Fibroblast of upper back skin (primary cell): Measurements from ENCODE around the gene TAC4.

Source experiments
- DNase-seq: peaks from one replicate; pipeline ENCODE4 v3.0.0-alpha.2; 2013

TAC4 gene

DNA sequence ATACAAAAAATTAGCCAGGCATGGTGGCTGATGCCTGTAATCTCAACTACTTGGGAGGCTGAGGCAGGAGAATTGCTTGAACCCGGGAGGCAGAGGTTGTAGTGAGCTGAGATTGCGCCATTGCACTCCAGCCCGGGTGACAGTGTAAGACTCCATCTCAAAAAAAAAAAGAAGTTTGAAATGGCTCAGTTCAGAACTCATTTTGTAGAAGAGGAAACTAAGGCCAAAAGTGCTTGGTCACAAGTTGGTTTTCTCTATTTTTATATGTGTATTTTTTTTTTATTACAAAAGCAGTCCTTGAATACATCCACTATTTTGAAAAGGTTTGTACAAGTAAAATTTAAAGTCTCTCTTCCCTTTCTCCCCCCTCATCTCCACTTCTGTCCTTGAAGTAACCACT is 5.5 kb downstream of the TAC4 start:
- no peak for DNase-seq

DNA sequence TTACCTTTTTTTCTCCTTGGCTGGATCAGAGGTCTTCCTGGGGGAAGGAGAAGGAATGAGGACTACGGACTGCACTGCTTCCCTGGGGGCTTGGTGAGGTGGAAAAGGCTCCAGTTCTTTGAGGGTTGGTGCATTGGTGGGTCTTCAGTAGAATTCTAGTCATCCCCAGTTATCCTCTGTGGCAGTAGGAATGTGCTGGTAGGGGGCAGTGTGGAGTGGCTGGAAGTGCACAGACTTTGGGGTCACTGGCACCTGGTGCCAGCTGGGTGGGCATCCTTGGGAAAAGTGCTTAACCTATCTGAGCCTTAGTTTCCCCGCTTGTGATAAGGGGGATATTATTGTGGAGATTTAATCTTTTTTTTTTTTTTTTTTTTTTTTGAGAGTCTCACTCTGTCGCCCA is 6.3 kb downstream of the TAC4 start:
- DNase-seq: no peak

DNA sequence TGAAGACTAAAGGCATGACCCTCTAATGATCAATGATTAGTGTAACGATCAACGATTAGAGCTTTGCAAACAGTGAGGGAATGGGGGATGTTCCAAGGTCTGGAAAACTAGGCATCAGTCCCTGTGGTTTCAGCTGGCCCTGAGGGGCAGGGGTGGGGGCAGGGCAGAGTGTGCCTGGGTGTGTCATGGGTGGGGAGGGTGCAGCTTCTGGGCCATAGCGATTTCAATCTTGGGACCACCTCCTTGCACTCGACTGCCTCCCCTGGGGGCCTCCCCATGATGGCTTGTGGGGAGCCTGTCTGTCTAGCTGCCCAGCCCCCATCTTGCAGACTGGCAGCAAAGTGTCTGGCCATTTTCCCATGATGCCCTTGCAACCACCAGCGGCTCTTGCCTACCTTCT is 8.4 kb downstream of the TAC4 start:
- no peak for DNase-seq

DNA sequence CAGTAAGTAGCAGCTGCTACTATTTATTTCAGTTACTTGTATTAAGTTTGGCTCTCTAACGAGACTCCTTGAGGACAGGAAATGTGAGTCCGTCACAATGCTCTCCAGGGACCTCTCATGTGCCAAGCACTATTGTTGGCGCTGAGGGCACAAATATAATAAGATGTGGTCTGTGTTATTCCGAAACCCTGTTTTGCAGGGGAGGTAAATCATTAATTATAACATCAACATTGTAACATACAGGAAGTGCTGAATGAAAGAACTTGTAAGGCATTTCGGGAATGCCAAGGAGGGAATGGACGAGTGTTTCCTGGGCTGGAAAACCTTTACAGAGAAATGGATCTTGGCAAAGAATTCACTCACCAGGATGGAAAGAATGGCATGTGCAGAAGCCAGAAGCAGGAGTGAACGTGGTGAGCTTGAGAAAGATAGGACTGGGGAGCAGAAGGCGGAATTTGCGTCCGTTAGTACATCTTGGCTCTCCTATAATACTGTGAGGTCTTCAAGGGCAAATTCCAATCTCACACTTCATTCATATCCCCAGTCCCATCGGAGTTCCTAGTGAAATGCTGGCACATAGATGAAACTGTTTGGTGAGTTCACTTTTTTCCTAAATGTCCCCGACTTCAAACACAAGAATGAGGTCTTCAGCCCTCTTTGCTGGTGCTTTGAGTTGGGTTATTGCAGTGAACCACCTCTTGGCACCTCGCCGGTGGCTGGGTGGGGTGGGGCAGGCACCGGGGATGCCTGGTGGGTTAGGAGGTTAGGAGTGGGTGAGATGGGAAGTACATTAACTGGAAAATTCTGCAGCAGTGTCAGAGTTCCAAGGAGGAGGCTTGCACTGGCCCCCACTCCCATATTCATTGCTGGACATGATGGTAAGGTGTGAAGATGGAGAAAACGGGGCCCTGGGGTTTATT is 11.5 kb downstream of the TAC4 start:
- peak; percentile 82 for DNase-seq

DNA sequence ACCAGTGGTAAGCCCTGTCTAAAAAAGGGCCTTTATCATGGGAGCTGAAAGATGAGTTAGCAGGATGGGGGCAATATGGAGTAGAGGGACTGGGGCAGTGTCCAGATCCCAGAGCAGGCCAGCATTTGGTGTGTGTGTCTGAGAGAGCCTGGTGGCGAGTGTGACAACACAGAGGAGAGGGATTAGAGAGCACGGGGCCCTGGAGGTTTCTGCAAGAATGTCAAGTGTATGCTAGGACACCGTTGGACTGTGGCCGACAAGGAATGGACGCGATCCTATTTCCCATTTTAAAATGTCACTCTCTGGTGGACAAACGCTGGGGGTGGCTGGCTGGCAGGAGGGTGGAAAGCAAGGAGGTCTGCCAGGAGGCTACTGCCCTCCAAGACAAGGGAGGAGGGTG is 12.4 kb downstream of the TAC4 start:
- no peak for DNase-seq

DNA sequence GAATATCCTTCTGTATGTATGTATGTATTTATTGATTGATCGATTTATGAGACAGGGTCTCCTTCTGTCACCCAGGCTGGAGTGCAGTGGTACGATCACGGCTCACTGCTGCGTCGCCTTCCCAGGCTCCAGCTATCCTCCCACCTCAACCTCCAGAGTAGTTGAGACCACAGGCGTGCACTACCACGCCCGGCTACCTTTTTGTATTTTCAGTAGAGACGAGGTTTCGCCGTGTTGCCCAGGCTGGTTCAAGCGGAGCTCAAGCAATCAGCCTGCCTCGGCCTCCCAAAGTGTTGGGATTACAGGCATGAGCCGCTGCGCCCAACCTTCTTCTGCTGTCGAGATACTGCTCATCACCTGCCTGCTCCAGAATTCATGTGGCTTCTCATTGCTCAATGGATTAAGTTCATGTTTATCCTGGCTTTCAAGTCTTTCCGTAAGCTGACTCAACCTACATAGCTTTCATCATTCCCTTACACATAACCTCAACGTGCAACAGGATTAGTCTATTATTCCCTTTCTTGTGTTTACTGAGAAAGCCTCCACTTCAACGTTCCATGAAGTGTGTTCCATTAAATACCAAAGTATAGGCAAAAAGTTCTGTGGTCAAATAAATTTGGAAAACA is 13.6 kb downstream of the TAC4 start:
- peak; percentile 20 for DNase-seq

DNA sequence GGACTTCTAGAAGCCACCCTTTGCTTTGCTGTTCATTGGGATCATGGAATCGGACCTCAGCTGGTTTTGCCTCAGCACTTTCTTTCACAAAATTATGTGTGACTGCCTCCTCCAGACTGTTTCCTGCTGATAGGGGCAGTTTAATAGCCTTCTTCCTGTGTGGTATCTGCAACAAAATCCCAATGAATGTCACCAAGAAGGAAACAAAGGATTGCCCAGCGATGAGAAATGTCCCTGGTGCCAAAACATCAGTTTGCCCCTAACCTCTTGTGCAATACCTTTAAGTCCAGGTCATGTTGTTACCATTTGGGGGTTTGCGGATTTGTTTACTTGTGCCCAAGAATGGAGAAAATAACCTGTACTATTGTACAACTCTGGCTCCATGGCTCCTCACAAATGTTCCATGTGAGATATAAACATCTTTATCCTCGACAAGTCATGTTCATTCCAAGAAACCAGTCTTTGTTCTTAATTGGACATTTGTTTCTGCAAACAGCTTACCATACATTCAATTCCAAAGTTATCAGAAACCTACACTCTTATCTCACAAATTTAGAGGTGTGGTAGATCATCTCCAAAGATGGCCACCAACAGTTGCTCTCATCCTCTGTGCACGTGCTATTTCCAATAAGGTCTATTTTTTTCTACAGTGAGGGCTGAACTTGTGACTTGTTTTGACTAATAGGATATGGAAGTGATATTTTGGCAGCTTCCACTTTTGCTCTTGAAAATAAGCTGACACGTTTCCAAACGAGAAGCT is 14.8 kb downstream of the TAC4 start:
- no peak for DNase-seq

DNA sequence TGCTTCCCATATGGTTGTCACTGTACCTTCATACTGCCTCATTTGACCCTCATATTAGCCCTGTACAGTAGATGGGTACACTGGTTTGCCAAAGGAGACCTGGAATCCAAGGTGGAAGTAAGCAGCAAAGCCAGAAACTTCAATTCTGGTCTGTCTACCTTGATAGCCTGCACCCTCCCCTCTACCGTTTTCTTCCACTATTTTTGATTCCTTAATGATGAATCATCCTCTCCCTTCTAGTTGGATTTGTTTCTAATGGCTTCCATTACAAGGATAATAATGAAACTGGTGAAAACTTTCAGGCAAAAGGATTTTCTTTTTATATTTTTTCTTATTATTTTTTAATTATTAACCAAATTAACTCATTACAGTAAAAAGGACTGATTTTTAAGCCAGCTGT is 17.3 kb downstream of the TAC4 start:
- peak; percentile 41 for DNase-seq

DNA sequence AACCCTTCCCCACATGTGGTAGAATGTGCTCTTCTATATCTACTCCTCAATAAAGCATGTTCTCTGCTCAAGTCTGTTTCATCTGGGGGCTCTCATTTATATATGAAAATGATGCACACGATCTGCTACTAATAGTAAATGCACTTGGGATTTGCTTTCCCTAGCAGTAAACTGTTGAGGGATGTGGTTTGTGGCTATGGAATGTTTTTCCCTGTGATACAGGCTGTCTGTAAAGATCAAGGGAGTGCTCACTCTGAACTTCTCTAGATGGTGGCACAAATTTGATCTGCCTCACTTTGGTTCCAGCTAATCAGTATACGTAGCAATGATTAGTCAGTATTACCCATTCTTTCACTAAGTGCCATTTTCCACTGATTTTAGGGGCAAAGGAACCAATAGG is 18.8 kb downstream of the TAC4 start:
- DNase-seq: peak; percentile 20

DNA sequence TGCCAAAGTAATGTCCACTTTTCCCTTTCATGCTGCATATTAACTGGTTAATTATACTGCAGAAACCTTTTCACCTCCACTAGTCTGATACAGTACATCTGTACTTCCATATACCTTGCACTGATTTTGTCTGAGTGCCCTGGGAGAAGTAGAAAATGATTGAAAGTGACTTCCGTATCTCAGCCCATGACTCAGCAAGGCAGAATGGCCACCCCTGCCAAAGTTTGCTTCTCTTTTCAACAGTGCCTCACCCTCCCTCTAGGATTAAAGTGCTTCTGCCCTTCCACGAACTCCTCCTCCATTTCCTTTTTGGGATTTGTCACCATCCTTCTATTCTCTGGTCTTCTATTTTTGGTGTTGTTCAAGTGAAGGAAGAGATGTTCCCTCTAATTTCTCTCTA is 19.5 kb downstream of the TAC4 start:
- DNase-seq: peak; percentile 46

DNA sequence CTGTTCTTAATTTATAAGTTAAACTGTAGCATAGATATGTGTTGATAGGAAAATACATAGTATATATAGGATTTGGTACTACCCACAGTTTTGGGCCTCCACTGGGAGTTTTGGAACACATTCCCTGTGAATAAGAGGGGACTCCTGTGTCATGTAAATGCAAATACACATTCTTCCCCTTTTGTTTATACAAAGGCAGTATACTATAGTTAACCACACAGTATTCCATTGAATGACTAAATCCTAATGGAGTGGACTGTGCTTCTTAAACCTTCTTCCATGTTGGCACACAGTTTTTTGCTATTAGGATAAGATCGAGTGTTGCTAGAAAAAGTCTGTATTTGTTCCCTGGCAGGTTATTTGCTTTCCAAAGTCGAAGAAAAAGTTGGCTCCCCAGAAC is 22.2 kb downstream of the TAC4 start:
- DNase-seq: no peak

DNA sequence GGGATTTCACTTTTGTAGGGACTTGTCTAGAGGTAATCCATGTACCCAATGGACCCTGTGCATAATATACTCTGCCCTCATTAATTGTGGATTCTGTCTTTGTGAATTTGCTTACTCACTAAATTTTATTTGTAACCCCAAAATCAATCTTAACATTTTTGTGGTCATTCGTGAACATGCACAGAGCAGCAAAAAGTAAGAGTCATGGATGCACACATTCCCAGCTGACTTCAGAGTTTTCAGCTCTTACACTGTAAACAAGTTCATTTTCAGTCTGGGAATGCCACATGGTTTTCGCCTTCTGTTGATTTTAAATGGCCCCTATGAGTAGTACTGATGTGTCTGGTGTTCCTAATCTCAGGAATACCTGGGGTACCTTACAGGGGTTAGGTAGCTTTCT is 24.3 kb downstream of the TAC4 start:
- peak; percentile 34 for DNase-seq

DNA sequence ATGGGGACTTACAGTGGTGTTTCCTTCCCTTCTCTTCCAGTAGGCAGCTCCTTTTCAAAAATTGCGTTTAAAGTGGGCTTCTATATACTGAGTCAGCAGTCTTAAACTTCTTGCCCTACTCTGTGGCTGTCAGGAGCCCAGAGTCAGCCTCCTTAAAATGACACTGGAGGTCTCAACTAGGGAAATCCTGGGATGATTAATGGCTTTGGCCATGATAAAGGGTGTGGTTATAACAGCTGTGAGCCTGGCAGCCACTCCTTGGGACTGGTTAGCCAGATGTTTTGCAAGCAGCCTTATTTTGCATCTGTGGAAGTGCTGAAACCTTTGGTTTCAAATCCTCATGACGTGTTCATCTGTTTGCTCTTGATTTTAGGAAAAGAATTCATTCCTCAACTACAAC is 25.0 kb downstream of the TAC4 start:
- peak; percentile 43 for DNase-seq

DNA sequence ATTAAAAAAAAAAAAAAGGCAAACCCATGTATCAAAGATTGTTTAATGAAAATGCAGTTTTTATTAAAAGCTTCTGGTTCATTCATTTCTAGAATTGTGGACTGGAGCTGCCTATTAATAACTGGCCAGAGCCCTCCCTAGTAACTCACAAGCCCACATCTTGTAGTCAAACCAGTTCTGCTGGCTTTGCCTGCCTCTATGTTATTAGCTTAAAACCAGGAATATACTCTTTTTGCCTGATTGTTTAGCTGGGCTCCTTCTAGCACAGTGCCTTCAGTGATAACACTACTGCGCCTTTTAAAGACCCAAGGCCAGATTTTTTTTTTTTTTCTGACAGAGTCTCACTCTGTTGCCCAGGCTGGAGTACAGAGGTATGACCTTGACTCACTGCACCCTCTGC is 26.0 kb downstream of the TAC4 start:
- DNase-seq: no peak

DNA sequence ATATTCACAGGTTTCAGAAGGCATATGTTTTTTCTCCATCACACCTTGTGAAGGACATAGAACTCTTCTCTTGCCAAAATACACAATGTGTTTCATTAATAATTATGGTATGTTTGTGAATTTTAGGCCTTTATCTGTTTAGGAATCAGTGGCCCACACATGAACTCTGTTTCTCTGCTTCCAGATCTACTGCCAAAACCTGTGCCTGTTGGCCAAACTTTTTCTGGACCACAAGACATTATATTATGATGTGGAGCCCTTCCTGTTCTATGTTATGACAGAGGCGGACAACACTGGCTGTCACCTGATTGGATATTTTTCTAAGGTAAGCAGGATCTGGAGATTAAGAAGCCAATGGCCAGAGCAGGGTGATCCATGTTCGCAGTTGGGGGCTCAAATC is 26.4 kb downstream of the TAC4 start:
- no peak for DNase-seq

DNA sequence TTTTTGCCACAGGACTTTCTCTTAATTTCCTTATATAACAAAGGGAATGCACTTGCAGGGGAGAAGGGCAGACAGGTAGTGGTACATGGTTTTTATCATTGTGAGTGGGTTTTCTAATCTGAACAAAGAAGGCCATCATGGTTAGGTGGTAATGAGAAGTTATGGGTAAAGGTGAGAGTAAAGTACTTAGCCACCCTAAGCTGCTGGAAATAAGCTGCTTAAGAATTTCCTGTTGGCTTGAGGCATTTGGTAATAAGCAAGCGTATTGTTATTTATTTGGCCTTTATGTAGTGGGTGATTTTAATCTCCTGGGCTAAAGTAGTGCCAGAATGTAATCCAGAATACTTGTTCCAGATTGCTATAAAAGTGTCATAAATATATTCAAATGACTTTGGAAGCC is 27.1 kb downstream of the TAC4 start:
- DNase-seq: no peak

DNA sequence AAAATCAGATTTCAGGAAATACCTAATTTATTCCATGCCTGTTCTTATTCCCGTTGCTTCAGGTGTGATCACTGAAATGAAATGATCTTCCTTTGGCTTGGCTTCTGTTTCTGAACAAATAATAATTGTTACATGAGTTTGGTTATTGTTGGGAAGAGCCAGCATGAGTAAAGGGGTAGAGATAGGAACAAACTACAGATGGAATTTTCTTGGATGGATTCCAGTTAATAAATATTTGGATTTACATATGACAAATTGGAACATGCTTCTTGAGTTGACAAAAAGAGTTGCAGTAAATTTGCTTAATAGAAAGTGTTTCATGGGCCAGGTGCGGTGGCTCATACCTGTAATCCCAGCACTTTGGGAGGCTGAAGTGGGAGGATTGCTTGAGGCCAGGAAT is 28.2 kb downstream of the TAC4 start:
- no peak for DNase-seq

DNA sequence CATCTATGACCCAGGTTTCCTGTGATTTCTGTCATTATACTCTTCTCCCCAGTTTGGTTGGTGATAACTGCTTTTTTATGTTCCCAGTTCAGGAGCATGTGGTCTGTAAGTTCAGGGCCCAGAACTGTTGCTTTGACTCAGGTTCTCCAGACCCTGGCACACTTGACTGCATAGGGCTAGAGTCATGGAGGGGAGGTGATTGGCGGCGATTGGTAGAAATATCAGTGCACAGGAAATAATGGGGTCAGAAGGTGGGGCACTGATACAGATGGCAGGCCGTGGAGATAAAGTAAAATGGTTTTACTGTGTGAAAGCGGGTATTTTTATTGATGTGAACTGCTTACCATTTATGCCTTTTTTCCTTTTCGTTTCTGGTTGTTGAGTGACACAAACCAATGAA is 28.7 kb downstream of the TAC4 start:
- DNase-seq: no peak

DNA sequence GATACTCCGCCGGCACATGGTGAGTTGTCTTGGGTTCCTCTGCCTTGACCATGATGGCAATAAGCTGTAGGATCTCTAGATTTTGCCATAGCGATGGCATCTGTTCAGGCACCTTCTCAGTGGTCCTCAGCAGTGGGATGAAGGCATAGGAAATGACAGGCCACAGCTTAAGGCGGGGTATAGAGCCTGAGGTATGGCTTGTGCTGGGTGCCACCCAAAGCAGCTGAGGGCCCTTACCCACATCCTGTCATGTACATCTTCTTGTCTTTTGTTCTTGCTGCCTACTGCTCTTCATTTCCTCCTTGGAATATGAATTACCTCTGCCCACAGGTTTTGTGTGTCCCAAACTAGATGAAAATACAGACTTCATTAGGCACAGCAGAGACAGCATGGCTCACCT is 29.9 kb downstream of the TAC4 start:
- DNase-seq: no peak

DNA sequence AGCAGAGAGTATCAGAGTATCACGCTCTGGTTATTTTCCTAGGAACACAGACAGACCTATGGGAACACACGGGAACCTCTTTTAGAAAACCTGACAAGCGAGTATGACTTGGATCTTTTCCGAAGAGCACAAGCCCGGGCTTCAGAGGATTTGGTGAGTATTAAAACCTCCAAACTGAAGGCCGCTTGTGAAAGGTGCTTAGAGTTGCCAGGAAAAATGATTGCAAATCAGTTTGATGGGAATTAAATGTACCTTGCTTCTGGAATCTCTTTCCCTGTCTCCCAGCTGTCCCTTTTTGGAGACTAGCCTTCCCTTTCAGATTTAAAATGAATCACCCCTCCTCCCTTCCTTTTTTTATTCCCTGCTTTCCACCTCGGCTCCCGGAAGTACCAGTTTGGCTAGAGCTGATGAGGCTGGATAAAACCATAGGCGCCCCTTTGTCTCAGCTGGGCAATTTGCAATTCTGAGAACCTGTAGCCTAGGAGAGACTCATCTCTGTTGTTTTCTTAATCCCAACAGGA is 32.0 kb downstream of the TAC4 start:
- no peak for DNase-seq

DNA sequence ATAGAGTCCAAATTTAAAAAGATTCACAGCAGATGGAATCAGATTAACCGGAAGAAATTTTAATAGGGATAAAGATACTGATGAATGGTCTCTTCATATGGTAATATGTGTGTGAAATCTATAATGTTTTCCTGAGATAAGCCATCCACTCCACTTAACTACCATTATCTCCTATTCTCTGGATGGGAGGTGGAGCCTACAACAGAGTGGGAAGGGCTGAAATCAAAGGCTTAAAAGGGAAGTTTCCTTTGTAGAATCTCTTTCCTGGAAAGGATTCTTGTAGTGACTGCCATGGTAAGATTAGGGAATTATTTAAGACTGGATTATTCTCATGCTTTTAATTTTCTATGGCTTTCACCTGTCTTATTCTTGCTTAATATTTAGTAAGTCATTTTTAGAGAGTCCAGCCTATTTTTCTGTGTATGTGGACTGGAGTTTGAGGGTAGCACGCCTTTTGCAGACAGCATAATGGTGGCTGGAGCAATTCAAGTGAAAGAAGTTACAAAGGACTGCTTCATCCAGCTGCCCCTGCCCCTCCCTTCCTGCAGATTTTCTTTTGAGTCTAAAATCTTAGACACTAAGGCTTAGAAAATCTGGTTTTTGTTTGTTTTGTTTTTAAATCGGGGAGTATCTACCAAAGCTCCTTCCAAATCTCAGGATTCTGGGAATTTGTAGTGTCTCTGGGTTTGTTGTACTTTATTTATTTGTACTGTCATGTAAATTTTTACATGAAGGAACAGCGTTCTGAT is 32.9 kb downstream of the TAC4 start:
- DNase-seq: no peak

DNA sequence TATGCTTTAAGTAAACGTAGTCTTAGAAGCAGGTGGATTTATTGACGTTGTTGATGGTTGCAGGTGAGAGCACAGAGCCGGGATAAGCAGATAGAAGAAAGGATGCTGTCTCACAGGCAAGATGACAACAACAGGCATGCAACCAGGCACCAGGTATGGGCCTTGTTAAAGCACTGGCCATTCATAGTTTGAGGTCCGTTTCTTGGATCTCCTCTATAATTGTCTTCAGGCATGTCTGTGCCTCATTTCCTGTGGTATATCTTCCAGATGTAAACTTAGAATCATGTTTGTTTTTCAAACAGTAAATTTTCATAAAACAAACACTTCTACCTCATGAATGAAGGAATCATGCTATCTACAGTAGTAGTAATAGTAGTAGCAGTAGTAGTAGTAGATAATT is 38.8 kb downstream of the TAC4 start:
- no peak for DNase-seq

DNA sequence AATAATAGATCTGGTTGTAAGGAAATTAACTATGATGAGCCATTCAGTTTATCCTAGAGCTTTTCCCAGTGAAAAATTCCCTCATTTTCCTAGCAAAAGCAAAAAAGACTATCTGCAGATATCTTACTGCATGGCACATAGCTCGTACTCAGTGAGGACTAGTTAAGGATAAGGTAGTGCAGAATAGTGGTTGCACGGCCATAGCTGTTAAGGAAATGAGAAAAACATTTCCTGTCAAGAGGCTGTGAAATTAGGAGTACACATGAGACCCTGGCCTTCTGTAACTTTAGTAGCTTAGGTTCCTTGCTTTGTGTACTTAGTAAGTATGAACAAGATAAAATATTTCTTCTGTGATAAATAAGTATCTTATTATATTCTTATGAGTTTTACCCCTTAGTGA is 49.1 kb downstream of the TAC4 start:
- no peak for DNase-seq
